OCI-LY1 (cell line): ENCODE results near the gene DNMT3A.

ENCODE experiments used
- CTCF ChIP-seq: fragments of 200-600 bp; sonication (generic), shearing (Covaris generic); IDR thresholded peaks from 2 replicates; pipeline ENCODE4 v1.5.1; 2017; ENCODE audit warnings: mild to moderate bottlenecking, antibody characterized with exemption, low read length, moderate library complexity, mixed read lengths
- EZH2 ChIP-seq: fragments of 200-600 bp; sonication (generic), shearing (Covaris generic); IDR thresholded peaks from 2 replicates; pipeline ENCODE4 v1.8.0; 2017; ENCODE audit warnings: borderline replicate concordance, mixed run types, mild to moderate bottlenecking, antibody characterized with exemption, low read length, moderate library complexity, mixed read lengths

DNA sequence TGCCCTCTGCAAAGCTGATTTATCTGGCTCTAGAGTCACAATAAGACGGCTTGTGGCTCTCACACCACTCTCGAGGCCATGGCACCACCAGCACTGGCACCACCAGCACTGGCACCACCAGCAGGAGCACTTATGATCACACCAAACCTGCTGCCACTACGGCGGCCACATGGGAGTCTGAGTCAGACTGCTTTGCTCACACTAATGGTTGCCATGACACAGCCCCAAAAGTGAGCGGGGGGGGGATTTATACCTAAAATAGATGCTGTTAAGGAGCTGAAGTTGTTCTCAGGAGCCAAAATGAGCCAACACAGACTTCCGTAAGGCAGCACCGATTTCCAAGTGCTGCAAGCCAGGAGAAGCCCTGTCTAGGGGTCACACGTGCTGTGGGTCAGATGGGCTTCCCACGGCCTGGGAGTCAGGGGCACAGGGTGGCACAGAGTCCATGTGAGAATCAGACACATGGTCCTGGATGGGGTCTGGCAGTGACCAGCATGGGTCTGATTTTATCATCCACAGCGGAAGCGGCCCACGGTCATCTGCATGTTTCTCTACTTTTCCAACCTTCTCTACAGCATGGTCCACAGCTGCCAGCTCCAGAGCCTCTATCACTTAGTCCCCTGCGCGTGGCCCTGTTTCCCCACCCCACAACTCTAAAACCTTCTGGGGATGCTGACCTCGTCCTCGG, 16.7 kb downstream of the DNMT3A start:
- TF ChIP-seq CTCF (no peak), EZH2 (no peak)
